Keratinocyte (primary cell): ENCODE measurements around the gene ZNF202.

Experiments
- CTCF ChIP-seq, 3 experiments: IDR thresholded peaks in 1 of 3; conservative IDR thresholded peaks in 1 of 3; optimal IDR thresholded peaks in 1 of 3; 2 replicates in 2 of 3; 3 replicates in 1 of 3; pipeline versions ENCODE3 to v1.5.1; 2011; ENCODE audit warnings: low read length in 3 of 3, mild to moderate bottlenecking in 3 of 3, moderate library complexity in 2 of 3, control low read depth in 1 of 3, inconsistent platforms in 1 of 3; ENCODE audit not compliant: insufficient read depth in 2 of 3; ENCODE audit errors: extremely low read depth in 1 of 3
- EZH2 ChIP-seq: IDR thresholded peaks from one replicate; pipeline ENCODE4 v1.6.1; 2012; ENCODE audit warnings: inconsistent platforms, mild to moderate bottlenecking, low read length, moderate library complexity

GRCh38 chr11:123773959-123774358, 32.5 kb upstream of the ZNF202 start:
- TF ChIP-seq EZH2 (no peak), CTCF (optimal IDR thresholded peaks at IDR 0.05 in 1 of 3, IDR thresholded peaks at IDR 0.05 in 1 of 3, conservative IDR thresholded peaks at IDR 0.05 in 1 of 3; ENCODE audit: extremely low read depth in 1 of 3, insufficient read depth in 2 of 3, low read length in 3 of 3) (no peak)
